Measurements from ENCODE around the gene EPAS1.

- TF ChIP-seq CTCF (IDR thresholded peaks at IDR 0.05 in 2 of 3, conservative IDR thresholded peaks at IDR 0.05 in 1 of 3; ENCODE audit: borderline replicate concordance in 1 of 3, insufficient read depth in 1 of 3, low read depth in 2 of 3, low read length in 2 of 3), result no peak
- TF ChIP-seq POLR2A (IDR thresholded peaks at IDR 0.05; ENCODE audit: borderline replicate concordance, extremely low read depth, insufficient read depth, insufficient read length), result no peak
- TF ChIP-seq TCF7L2 (IDR thresholded peaks at IDR 0.05; ENCODE audit: borderline replicate concordance, extremely low read depth, insufficient read depth, insufficient read length), result no peak
- TF ChIP-seq SRF (IDR thresholded peaks at IDR 0.05; ENCODE audit: low read depth), result no peak
- no peak for TF ChIP-seq CBX3 (IDR thresholded peaks at IDR 0.05; ENCODE audit: low read depth)
- no peak for TF ChIP-seq EZH2phosphoT487 (IDR thresholded peaks at IDR 0.05; ENCODE audit: borderline replicate concordance)
- TF ChIP-seq MAX (IDR thresholded peaks at IDR 0.05), result no peak
- TF ChIP-seq EZH2 (IDR thresholded peaks at IDR 0.05), result no peak
- TF ChIP-seq POLR2AphosphoS5 (IDR thresholded peaks at IDR 0.05; ENCODE audit: low read depth, low read length), result no peak
- TF ChIP-seq CEBPB (IDR thresholded peaks at IDR 0.05; ENCODE audit: low read depth), result no peak
- no peak for TF ChIP-seq ZFX (IDR thresholded peaks at IDR 0.05)
- no peak for TF ChIP-seq SP1 (IDR thresholded peaks at IDR 0.05; ENCODE audit: low read depth)
- no peak for TF ChIP-seq ATF3 (IDR thresholded peaks at IDR 0.05)
These were observed 38.4 kb downstream of the EPAS1 start for GRCh38 chr2:46335391-46336282.

All from HCT116 (cell line).